DMS53 treated with DMSO at 0.1 percent for 48 hours (cell line): ENCODE results near the gene RFX6.

ENCODE experiments used
- DNase-seq: peaks from one replicate; lab custom pipeline; 2025; ENCODE audit not compliant: unreplicated experiment; lab: John Stamatoyannopoulos, UW

Gene RFX6

GRCh38 chr6:116969211-116969863 lies 92.3 kb downstream of the RFX6 start:
- DNase-seq = peak; percentile 66

DNA sequence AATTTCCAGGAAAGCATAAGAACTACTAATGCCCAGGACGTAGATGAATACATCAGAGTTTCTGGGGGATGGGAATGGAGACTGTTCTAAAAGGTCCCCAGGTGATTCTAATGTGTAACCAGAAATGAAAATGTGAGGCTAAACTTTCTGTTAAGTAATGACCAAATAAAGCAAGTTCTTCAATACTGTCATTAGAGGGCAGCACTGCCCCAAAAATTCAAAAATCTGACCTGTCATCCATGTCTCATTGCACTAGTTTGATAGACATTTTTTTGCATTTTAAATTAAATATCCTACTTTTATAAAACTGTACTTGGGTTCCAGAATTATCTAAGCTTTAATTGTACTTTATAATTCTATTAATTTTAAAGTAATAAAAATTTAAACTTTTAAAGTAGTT lies 94.9 kb downstream of the RFX6 start:
- DNase-seq = peak; percentile 42

DNA sequence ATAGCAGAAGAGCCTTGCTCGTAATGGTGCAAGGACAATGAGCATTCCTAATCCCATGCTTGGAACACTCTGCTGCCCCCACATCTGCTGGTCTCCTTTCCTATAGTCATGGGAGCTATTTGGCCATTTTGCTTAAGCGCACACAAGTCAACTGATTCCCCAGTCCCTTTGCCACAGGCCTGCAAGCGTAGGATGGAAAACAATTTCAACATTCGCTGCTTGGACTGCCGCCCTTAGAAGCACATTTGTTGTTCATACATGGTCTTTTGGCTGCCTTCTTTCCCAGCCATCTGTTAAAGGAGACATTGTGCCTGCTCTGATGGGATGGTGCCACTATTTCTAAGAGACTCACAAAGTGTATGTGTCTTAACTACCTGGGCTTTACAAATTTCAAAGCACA lies 96.9 kb downstream of the RFX6 start:
- DNase-seq = no peak

- DNase-seq = no peak
Measured at GRCh38 chr6:116974526-116975316, 97.7 kb downstream of the RFX6 start.

- no peak for DNase-seq
Measured at GRCh38 chr6:116975600-116975999, 98.6 kb downstream of the RFX6 start.

DNA sequence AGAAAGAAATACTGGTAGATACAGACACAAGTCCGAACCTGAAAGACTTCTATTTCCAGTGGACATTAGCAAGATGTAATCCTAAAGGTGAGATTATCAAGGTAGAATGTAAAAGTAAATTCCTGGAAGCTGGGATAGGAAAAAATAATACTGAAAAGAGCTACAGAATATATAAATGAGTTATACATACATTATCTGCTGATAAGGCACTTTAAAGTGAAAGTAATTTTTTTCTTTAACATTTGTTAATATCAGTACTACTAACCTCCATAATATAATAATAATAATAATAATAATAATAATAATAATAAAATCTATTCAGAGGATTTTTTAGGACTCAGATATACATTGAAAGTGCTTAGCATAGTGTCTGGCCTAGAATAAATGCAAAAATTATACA lies 102.5 kb downstream of the RFX6 start:
- DNase-seq = no peak
